ENCODE measurements around the gene TRPM8.

TRPM8 gene

DNA sequence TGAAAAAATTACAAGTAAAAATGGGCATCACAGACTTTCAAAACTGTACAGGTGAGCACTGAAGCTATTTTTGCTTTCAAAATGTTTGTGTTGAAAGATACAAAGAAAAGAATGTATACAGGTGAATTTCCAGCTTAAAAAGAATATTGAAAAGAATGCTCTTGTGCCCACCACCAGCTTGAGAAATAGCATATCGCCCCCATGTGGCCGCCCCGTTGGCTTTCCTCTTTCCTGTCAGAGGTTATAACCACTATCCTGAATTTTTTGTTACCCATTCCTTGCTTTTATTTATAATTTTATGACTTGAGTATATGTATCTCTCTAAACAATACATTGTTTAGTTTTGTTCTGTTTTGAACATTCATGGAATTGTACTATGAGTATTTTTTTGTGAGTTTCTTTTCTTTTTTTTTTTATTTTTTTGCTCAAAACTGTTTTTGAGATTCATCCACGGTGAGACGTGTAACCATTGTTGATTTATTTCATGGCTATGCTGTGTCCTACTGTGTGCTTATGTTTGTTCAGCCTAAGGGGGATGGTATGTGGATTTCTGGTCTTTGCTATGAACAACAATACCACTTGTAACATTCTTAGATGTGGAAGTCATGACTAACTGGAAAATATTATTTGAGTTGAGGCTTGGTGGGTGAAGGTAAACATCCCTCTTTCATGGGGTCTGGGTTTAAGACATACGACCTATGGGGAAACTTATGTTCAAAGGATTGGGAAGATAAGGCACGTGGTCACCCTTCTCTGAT, 11.6 kb downstream of the TRPM8 start:
- H3K4me2 ChIP-seq (ENCODE audit: insufficient read depth, low read length): no peak overlapping the region
- no peak overlapping the region for H3K27ac ChIP-seq (ENCODE audit: low read length)
- no peaks in the 10 kb centered on the region for H3K4me1 ChIP-seq (ENCODE audit: insufficient read depth, low read length)
- H3K27me3 ChIP-seq (ENCODE audit: insufficient read depth, low read length, poor library complexity): peaks cover 32% of the 10 kb centered on the region
- H2AFZ ChIP-seq (ENCODE audit: low read depth, low read length): no peak overlapping the region
- no peaks in the 10 kb centered on the region for H4K20me1 ChIP-seq (ENCODE audit: insufficient read depth, low read length)
- TF ChIP-seq, protein P1, sequence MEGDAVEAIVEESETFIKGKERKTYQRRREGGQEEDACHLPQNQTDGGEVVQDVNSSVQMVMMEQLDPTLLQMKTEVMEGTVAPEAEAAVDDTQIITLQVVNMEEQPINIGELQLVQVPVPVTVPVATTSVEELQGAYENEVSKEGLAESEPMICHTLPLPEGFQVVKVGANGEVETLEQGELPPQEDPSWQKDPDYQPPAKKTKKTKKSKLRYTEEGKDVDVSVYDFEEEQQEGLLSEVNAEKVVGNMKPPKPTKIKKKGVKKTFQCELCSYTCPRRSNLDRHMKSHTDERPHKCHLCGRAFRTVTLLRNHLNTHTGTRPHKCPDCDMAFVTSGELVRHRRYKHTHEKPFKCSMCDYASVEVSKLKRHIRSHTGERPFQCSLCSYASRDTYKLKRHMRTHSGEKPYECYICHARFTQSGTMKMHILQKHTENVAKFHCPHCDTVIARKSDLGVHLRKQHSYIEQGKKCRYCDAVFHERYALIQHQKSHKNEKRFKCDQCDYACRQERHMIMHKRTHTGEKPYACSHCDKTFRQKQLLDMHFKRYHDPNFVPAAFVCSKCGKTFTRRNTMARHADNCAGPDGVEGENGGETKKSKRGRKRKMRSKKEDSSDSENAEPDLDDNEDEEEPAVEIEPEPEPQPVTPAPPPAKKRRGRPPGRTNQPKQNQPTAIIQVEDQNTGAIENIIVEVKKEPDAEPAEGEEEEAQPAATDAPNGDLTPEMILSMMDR (IDR thresholded peaks at IDR 0.05; ENCODE audit: borderline replicate concordance, extremely low read depth, low read length, poor library complexity, severe bottlenecking): peak; percentile 77
- TF ChIP-seq EZH2 (IDR thresholded peaks at IDR 0.05; ENCODE audit: borderline replicate concordance, low read depth, low read length, severe bottlenecking): no peak
- DNase-seq: peak; percentile 57
- no peaks in the 10 kb centered on the region for H3K9me3 ChIP-seq (ENCODE audit: insufficient read depth, low read length, severe bottlenecking)
- peak; percentile 40; the same call in 1 of the 3 replicates for ATAC-seq (ENCODE audit: insufficient read depth, low read depth)
- no peak overlapping the region for H3K9ac ChIP-seq (ENCODE audit: low read depth, low read length)
- no peak overlapping the region for H3K4me3 ChIP-seq (ENCODE audit: low read depth in 1 of 2, low read length in 2 of 2)
- no peaks in the 10 kb centered on the region for H3K36me3 ChIP-seq (ENCODE audit: insufficient read depth, low read length)
- H3K79me2 ChIP-seq (ENCODE audit: insufficient read depth, low read length): no peaks in the 10 kb centered on the region

DNA sequence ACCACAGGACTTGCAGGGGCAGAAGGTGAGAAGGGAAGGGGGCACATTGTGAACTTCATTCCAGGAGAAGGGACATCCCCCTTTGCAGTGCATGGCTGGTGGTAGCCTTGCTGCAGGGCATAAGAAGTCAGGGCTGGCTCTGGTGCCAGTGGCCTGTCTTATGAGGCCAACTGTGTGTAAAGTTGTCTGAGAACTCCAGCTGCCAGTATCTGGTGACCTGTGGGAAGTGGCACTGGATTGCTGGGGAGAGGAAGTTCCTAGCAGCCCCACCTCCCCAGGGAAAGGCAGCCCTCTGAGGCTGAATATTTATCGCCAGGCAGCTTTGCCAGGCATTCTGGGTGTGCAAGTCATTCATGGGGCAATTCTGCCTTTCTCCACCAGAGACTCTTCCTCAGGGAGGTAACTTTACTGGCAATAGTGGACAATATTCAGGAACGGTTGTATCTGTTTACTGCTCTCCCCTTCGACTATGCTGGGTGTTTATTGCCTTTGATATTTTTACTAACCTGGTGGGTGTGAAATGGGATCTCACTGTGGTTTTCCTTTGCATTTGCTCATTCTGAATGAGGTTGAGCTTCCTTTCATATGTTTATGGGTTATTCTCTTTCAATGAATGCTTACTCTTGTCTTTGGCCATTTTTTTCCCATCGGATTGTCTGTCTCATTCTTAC, 12.3 kb downstream of the TRPM8 start:
- Histone ChIP-seq H3K9ac (ENCODE audit: low read depth, low read length) (no peak overlapping the region), H3K4me2 (ENCODE audit: insufficient read depth, low read length) (no peak overlapping the region), H3K27ac (ENCODE audit: low read length) (no peak overlapping the region), H3K79me2 (ENCODE audit: insufficient read depth, low read length) (no peaks in the 10 kb centered on the region), H2AFZ (ENCODE audit: low read depth, low read length) (no peak overlapping the region), H3K4me1 (ENCODE audit: insufficient read depth, low read length) (no peaks in the 10 kb centered on the region), H3K9me3 (ENCODE audit: insufficient read depth, low read length, severe bottlenecking) (no peaks in the 10 kb centered on the region), H3K4me3 (ENCODE audit: low read depth in 1 of 2, low read length in 2 of 2) (no peak overlapping the region), H4K20me1 (ENCODE audit: insufficient read depth, low read length) (no peaks in the 10 kb centered on the region), H3K27me3 (ENCODE audit: insufficient read depth, low read length, poor library complexity) (peaks cover 26% of the 10 kb centered on the region), H3K36me3 (ENCODE audit: insufficient read depth, low read length) (no peaks in the 10 kb centered on the region)
- no peak for ATAC-seq (ENCODE audit: insufficient read depth, low read depth)
- DNase-seq: no peak
- TF ChIP-seq, protein P1 (IDR thresholded peaks at IDR 0.05; ENCODE audit: borderline replicate concordance, extremely low read depth, low read length, poor library complexity, severe bottlenecking): no peak
- no peak for TF ChIP-seq EZH2 (IDR thresholded peaks at IDR 0.05; ENCODE audit: borderline replicate concordance, low read depth, low read length, severe bottlenecking)

DNA sequence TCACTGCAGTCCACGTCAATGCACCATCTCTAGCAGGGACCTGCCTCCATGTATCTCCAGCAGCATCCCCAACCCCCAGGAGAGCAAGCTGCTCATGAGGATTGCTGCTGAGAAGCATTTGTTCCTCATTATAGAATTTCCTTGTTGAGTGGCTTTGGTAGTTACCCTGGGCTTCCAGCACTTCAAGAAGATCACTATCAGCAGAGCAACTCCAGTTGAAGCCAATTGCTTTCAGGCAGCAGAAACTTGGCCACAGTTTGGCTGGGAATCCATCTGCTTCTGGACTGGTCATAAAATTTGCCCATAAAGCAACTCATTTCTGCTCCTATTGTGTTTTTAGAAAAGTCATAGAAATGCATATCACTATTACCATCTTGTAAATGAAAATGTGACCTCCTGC, 17.4 kb downstream of the TRPM8 start:
- H3K9me3 ChIP-seq (ENCODE audit: insufficient read depth, low read length, severe bottlenecking): no peaks in the 10 kb centered on the region
- H4K20me1 ChIP-seq (ENCODE audit: insufficient read depth, low read length): no peaks in the 10 kb centered on the region
- TF ChIP-seq, protein P1 (IDR thresholded peaks at IDR 0.05; ENCODE audit: borderline replicate concordance, extremely low read depth, low read length, poor library complexity, severe bottlenecking): no peak
- TF ChIP-seq EZH2 (IDR thresholded peaks at IDR 0.05; ENCODE audit: borderline replicate concordance, low read depth, low read length, severe bottlenecking): no peak
- H3K4me1 ChIP-seq (ENCODE audit: insufficient read depth, low read length): no peaks in the 10 kb centered on the region
- H3K27me3 ChIP-seq (ENCODE audit: insufficient read depth, low read length, poor library complexity): peaks cover 33% of the 10 kb centered on the region
- DNase-seq (no peak), ATAC-seq (ENCODE audit: insufficient read depth, low read depth) (no peak)
- H3K36me3 ChIP-seq (ENCODE audit: insufficient read depth, low read length): no peaks in the 10 kb centered on the region
- H3K27ac ChIP-seq (ENCODE audit: low read length): no peak overlapping the region
- no peaks in the 10 kb centered on the region for H3K79me2 ChIP-seq (ENCODE audit: insufficient read depth, low read length)
- no peak overlapping the region for H3K9ac ChIP-seq (ENCODE audit: low read depth, low read length)
- H3K4me2 ChIP-seq (ENCODE audit: insufficient read depth, low read length): no peak overlapping the region
- H2AFZ ChIP-seq (ENCODE audit: low read depth, low read length): no peak overlapping the region
- no peak overlapping the region for H3K4me3 ChIP-seq (ENCODE audit: low read depth in 1 of 2, low read length in 2 of 2)

Data from DND-41 (cell line).